ENCODE measurements around the gene ATP8B4.

DNA sequence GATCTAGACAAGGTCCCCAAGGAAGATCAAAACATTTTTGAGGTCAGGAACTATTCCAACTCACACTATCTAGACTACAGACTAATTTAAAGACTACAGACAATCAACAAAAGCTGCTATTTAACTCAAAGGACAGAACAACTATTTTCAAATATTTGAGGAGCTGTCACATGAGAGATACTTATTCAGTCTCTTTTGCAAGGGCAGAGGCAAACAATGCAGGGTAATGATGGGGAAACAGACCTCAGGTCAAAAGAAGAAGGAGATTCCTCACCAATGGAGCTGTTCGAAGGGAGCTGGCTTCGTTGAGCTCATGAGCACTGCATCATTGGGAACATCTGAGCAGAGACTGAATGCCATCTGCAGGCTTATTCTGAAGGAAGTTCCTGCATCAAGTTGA lies 266.3 kb downstream of the ATP8B4 start:
- TF ChIP-seq, protein P1, sequence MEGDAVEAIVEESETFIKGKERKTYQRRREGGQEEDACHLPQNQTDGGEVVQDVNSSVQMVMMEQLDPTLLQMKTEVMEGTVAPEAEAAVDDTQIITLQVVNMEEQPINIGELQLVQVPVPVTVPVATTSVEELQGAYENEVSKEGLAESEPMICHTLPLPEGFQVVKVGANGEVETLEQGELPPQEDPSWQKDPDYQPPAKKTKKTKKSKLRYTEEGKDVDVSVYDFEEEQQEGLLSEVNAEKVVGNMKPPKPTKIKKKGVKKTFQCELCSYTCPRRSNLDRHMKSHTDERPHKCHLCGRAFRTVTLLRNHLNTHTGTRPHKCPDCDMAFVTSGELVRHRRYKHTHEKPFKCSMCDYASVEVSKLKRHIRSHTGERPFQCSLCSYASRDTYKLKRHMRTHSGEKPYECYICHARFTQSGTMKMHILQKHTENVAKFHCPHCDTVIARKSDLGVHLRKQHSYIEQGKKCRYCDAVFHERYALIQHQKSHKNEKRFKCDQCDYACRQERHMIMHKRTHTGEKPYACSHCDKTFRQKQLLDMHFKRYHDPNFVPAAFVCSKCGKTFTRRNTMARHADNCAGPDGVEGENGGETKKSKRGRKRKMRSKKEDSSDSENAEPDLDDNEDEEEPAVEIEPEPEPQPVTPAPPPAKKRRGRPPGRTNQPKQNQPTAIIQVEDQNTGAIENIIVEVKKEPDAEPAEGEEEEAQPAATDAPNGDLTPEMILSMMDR (IDR thresholded peaks at IDR 0.05): no peak
- TF ChIP-seq POLR2A (IDR thresholded peaks at IDR 0.05; ENCODE audit: low read depth): no peak

Measured in esophagus muscularis mucosa (tissue), 3 donors.